Tibial nerve (tissue), 4 donors: ENCODE data around the gene MDM1. TPM values are rescaled to one million over a fixed set of nuclear protein-coding genes. Genes with fewer than 3 reads are reported as not detected.

Experiments used
- DNase-seq, 2 donors: peaks; one replicate each; pipeline ENCODE4 v3.0.0-alpha.2; 2019; ENCODE audit warnings: low spot score in 2 of 2
- H3K27ac ChIP-seq, 4 donors: fragments of 200-600 bp; sonication (generic) in 3 of 4; one replicate each; pipeline ENCODE4 v1.5.1; 2017 to 2019; ENCODE audit warnings: mild to moderate bottlenecking in 1 of 4
- H3K27me3 ChIP-seq, 2 donors: fragments of 200-600 bp; sonication (generic) in 1 of 2; one replicate each; pipeline versions ENCODE4 v1.5.1 to v1.6.0; 2017 to 2019
- H3K36me3 ChIP-seq, 3 donors: fragments of 200-600 bp; sonication (generic); one replicate each; pipeline ENCODE4 v1.5.1; 2018 to 2019
- H3K4me1 ChIP-seq, 4 donors: fragments of 200-600 bp; sonication (generic) in 3 of 4; one replicate each; pipeline ENCODE4 v1.5.1; 2017 to 2019
- H3K4me3 ChIP-seq, 4 donors: fragments of 200-600 bp; sonication (generic) in 3 of 4; one replicate each; pipeline ENCODE4 v1.5.1; 2017 to 2019; ENCODE audit warnings: mild to moderate bottlenecking in 1 of 4, moderate library complexity in 1 of 4
- H3K9me3 ChIP-seq, 4 donors: fragments of 200-600 bp; sonication (generic) in 3 of 4; one replicate each; pipeline ENCODE4 v1.5.1; 2017 to 2019
- CTCF ChIP-seq, 5 experiments: fragments of 200-600 bp in 3 of 5; fragments of 450-650 bp in 2 of 5; sonication (generic) in 3 of 5; IDR thresholded peaks; one replicate each; pipeline ENCODE4 v1.5.1; 2016 to 2019; ENCODE audit warnings: antibody characterized with exemption in 5 of 5, mild to moderate bottlenecking in 3 of 5, moderate library complexity in 2 of 5
- EP300 ChIP-seq, 2 donors: sonication (generic); formaldehyde crosslinking; IDR thresholded peaks; one replicate each; pipeline ENCODE4 v1.6.1; 2017; ENCODE audit warnings: antibody characterized with exemption in 2 of 2, mild to moderate bottlenecking in 1 of 2
- POLR2A ChIP-seq, 2 donors: fragments of 450-650 bp; IDR thresholded peaks; one replicate each; pipeline ENCODE4 v1.6.1; 2017; ENCODE audit warnings: antibody characterized with exemption in 2 of 2, mild to moderate bottlenecking in 2 of 2, moderate library complexity in 2 of 2
- WGBS, 2 donors: methylation state at CpG; one replicate each; pipeline ENCODE4 v1.1.5; 2018; 5-methylcytosine and 5-hydroxymethylcytosine counted together
- total RNA-seq, 4 donors: library from RNA; depleted of rRNA; stranded (reverse); fragments of >200 nt; gene quantifications; one replicate each; pipeline ENCODE4 v1.1.0, GENCODE V29; 2016

Gene MDM1
- total RNA-seq, 4 donors from 2014 or later = 11.2 to 49.8 (median 23.3) TPM

- DNase-seq = no peak
- Histone ChIP-seq H3K36me3 (peaks cover 0 to 67% (median 0%) of the 10 kb centered on the region in 3 donors), H3K27me3 (no peaks in the 10 kb centered on the region), H3K4me1 (no peaks in the 10 kb centered on the region), H3K27ac (no peak overlapping the region), H3K9me3 (no peaks in the 10 kb centered on the region), H3K4me3 (no peak overlapping the region)
- TF ChIP-seq CTCF (IDR thresholded peaks at IDR 0.05) (no peak), POLR2A (IDR thresholded peaks at IDR 0.05) (no peak), EP300 (IDR thresholded peaks at IDR 0.05) (no peak)
- WGBS, 2 donors = 69 to 70% methylated on average over 1 of the region's 1 CpG
Observed at GRCh38 chr12:68306564-68306963, 25.6 kb downstream of the MDM1 start.

GRCh38 chr12:68305278-68305677 lies 26.9 kb downstream of the MDM1 start:
- H3K27me3 ChIP-seq = no peaks in the 10 kb centered on the region
- H3K9me3 ChIP-seq = no peaks in the 10 kb centered on the region
- H3K36me3 ChIP-seq = peaks cover 0 to 67% (median 0%) of the 10 kb centered on the region in 3 donors
- H3K4me1 ChIP-seq = no peaks in the 10 kb centered on the region
- 89 to 93% methylated on average over 3 of the region's 3 CpGs for WGBS, 2 donors
- TF ChIP-seq EP300 (IDR thresholded peaks at IDR 0.05) (no peak), POLR2A (IDR thresholded peaks at IDR 0.05) (no peak), CTCF (IDR thresholded peaks at IDR 0.05) (no peak)
- H3K27ac ChIP-seq = no peak overlapping the region
- no peak overlapping the region for H3K4me3 ChIP-seq
- no peak for DNase-seq

- peaks cover 0 to 67% (median 0%) of the 10 kb centered on the region in 3 donors for H3K36me3 ChIP-seq
Observed at GRCh38 chr12:68304626-68305025, 27.5 kb downstream of the MDM1 start.

GRCh38 chr12:68303850-68304249 lies 28.3 kb downstream of the MDM1 start:
- no peak overlapping the region for H3K27ac ChIP-seq
- peaks cover 0 to 67% (median 0%) of the 10 kb centered on the region in 3 donors for H3K36me3 ChIP-seq
- TF ChIP-seq EP300 (IDR thresholded peaks at IDR 0.05) (no peak), POLR2A (IDR thresholded peaks at IDR 0.05) (no peak), CTCF (IDR thresholded peaks at IDR 0.05) (no peak)
- H3K4me3 ChIP-seq = no peak overlapping the region
- H3K4me1 ChIP-seq = no peaks in the 10 kb centered on the region
- WGBS, 2 donors = 81 to 86% methylated on average over 6 of the region's 6 CpGs
- H3K9me3 ChIP-seq = peaks cover 0 to 8% (median 2%) of the 10 kb centered on the region in 4 donors
- DNase-seq = peak in 1 of 2 donors; percentile 14
- H3K27me3 ChIP-seq = no peaks in the 10 kb centered on the region

More at GRCh38 chr12:68304626-68305025, 27.5 kb downstream of the MDM1 start:
- TF ChIP-seq EP300 (IDR thresholded peaks at IDR 0.05) (no peak), POLR2A (IDR thresholded peaks at IDR 0.05) (no peak), CTCF (IDR thresholded peaks at IDR 0.05) (no peak)
- Histone ChIP-seq H3K9me3 (peaks cover 0 to 5% (median under 1%) of the 10 kb centered on the region in 4 donors), H3K27ac (no peak overlapping the region), H3K4me3 (no peak overlapping the region), H3K4me1 (no peaks in the 10 kb centered on the region), H3K27me3 (no peaks in the 10 kb centered on the region)
- DNase-seq = no peak
- 94 to 99% methylated on average over 3 of the region's 3 CpGs for WGBS, 2 donors

- Histone ChIP-seq H3K4me3 (no peak overlapping the region), H3K27me3 (no peaks in the 10 kb centered on the region), H3K9me3 (peaks cover 0 to 8% (median 2%) of the 10 kb centered on the region in 4 donors), H3K27ac (no peak overlapping the region), H3K4me1 (peaks cover 0 to 7% (median 3%) of the 10 kb centered on the region in 4 donors), H3K36me3 (peaks cover 0 to 62% (median 0%) of the 10 kb centered on the region in 3 donors)
- no peak for TF ChIP-seq CTCF (IDR thresholded peaks at IDR 0.05)
- 74 to 77% methylated on average over 4 of the region's 4 CpGs for WGBS, 2 donors
- no peak for DNase-seq
Observed at GRCh38 chr12:68297929-68298328, 34.2 kb downstream of the MDM1 start.
